GM23338 (cell line): ENCODE results near the gene FMO1. TPM values are rescaled to one million over a fixed set of nuclear protein-coding genes. Genes with fewer than 3 reads are reported as not detected.
A peak's percentile ranks its signal among the peaks of the same experiment; 100 is the strongest.

ENCODE experiments used
- ATAC-seq: fragments of 200-7000 bp; cut with Tn5 transposase; 3 replicates; pipeline ENCODE4 v1.9.1; 2020
- DNase-seq: peaks from one replicate; pipeline ENCODE4 v3.0.0-alpha.2; 2015; ENCODE audit warnings: low spot score
- H2AFZ ChIP-seq: fragments of 200-600 bp; sonication (generic); 2 replicates; pipeline ENCODE4 v1.8.0; 2016; ENCODE audit warnings: antibody characterized with exemption, mild to moderate bottlenecking, moderate library complexity
- H3F3A ChIP-seq: fragments of 200-600 bp; sonication (generic); replicated peaks from 2 replicates; pipeline ENCODE4 v1.8.0; 2017; ENCODE audit warnings: antibody characterized with exemption, mixed run types, low read depth
- H3K27ac ChIP-seq: fragments of 200-600 bp; sonication (generic); 2 replicates; pipeline ENCODE4 v1.6.1; 2016; ENCODE audit warnings: low read depth
- H3K27me3 ChIP-seq: fragments of 200-600 bp; sonication (generic); 2 replicates; pipeline ENCODE4 v1.8.0; 2016; ENCODE audit warnings: mild to moderate bottlenecking, mixed run types, moderate library complexity; ENCODE audit not compliant: insufficient read depth
- H3K36me3 ChIP-seq: fragments of 200-600 bp; sonication (generic); 2 replicates; pipeline ENCODE4 v1.8.0; 2016; ENCODE audit warnings: mild to moderate bottlenecking; ENCODE audit not compliant: insufficient read depth
- H3K4me1 ChIP-seq: fragments of 200-600 bp; sonication (generic); 2 replicates; pipeline ENCODE4 v1.8.0; 2016; ENCODE audit warnings: mild to moderate bottlenecking, moderate library complexity; ENCODE audit not compliant: insufficient read depth
- H3K4me2 ChIP-seq: fragments of 200-600 bp; sonication (generic); 2 replicates; pipeline ENCODE4 v1.7.1; 2017; ENCODE audit warnings: mixed run types
- H3K4me3 ChIP-seq: fragments of 200-600 bp; sonication (generic); 2 replicates; pipeline ENCODE4 v1.6.1; 2016; ENCODE audit warnings: mixed run types
- H3K79me2 ChIP-seq: fragments of 200-600 bp; sonication (generic); replicated peaks from 2 replicates; pipeline ENCODE4 v1.8.0; 2017; ENCODE audit warnings: mild to moderate bottlenecking; ENCODE audit not compliant: insufficient read depth
- H3K9me2 ChIP-seq: fragments of 200-600 bp; sonication (generic); 2 replicates; pipeline ENCODE4 v1.8.0; 2017; ENCODE audit not compliant: insufficient read depth
- H4K20me1 ChIP-seq: fragments of 200-600 bp; sonication (generic); replicated peaks from 2 replicates; pipeline ENCODE4 v1.8.0; 2017; ENCODE audit warnings: mild to moderate bottlenecking; ENCODE audit not compliant: insufficient read depth
- H3K27ac Mint-ChIP-seq: 2 replicates; pipeline ENCODE4 v1.8.0; 2020; ENCODE audit warnings: inconsistent platforms, mild to moderate bottlenecking, moderate library complexity, mixed read lengths
- H3K27me3 Mint-ChIP-seq: 3 replicates; pipeline ENCODE4 v1.8.0; 2022; ENCODE audit warnings: low read depth, mild to moderate bottlenecking, moderate library complexity, mixed read lengths, inconsistent platforms; ENCODE audit not compliant: insufficient read depth, poor library complexity
- H3K36me3 Mint-ChIP-seq: 3 replicates; pipeline ENCODE4 v1.8.0; 2021; ENCODE audit warnings: low read depth, mild to moderate bottlenecking, inconsistent platforms, moderate library complexity, mixed read lengths
- H3K4me1 Mint-ChIP-seq: 3 replicates; pipeline ENCODE4 v1.8.0; 2020; ENCODE audit warnings: mild to moderate bottlenecking, inconsistent platforms, mixed read lengths
- H3K4me3 Mint-ChIP-seq: 3 replicates; pipeline ENCODE4 v1.8.0; 2021; ENCODE audit warnings: moderate library complexity, mild to moderate bottlenecking, inconsistent platforms, mixed read lengths
- H3K9me3 Mint-ChIP-seq: 3 replicates; pipeline ENCODE4 v1.8.0; 2020; ENCODE audit warnings: moderate library complexity, mild to moderate bottlenecking, inconsistent platforms, mixed read lengths
- EZH2 ChIP-seq: fragments of 200-600 bp; sonication (generic); IDR thresholded peaks from one replicate; pipeline ENCODE4 v1.8.0; 2017; ENCODE audit warnings: antibody characterized with exemption, mild to moderate bottlenecking, low read depth; ENCODE audit not compliant: unreplicated experiment
- EZH2phosphoT487 ChIP-seq: fragments of 200-600 bp; sonication (generic); IDR thresholded peaks from one replicate; pipeline ENCODE4 v1.8.1; 2018; ENCODE audit warnings: antibody characterized with exemption; ENCODE audit not compliant: unreplicated experiment
- NANOG ChIP-seq: IDR thresholded peaks from 2 replicates; pipeline ENCODE4 v1.6.1; 2016; ENCODE audit warnings: antibody characterized with exemption, borderline replicate concordance
- POLR2AphosphoS5 ChIP-seq: IDR thresholded peaks from 2 replicates; pipeline ENCODE4 v1.6.1; 2016; ENCODE audit warnings: antibody characterized with exemption, low read depth
- STAT1 ChIP-seq: IDR thresholded peaks from one replicate; pipeline ENCODE4 v1.6.1; 2016; ENCODE audit warnings: antibody characterized with exemption; ENCODE audit not compliant: unreplicated experiment
- ZNF331 ChIP-seq: fragments of 250-450 bp; sonication (Bioruptor Pico); IDR thresholded peaks from 2 replicates; pipeline ENCODE4 v1.5.0; 2020; ENCODE audit warnings: low read depth, mild to moderate bottlenecking, moderate library complexity
- ZNF462 ChIP-seq: fragments of 250-450 bp; sonication (Bioruptor Pico); IDR thresholded peaks from 2 replicates; pipeline ENCODE4 v1.5.0; 2020; ENCODE audit warnings: mild to moderate bottlenecking, moderate library complexity
- polyA plus RNA-seq: library from polyadenylated mRNA; unstranded; fragments of >200 nt; fragmentation: Nextera tagmentation; extraction: Ambion mirVana; gene quantifications from 2 replicates; pipeline ENCODE4 v1.2.1, GENCODE V29; 2016
- total RNA-seq: library from RNA; depleted of rRNA; stranded (reverse); fragments of >200 nt; shearing (Covaris generic); gene quantifications from 2 replicates; pipeline ENCODE4 v1.2.3, GENCODE V29; 2014
- TF ChIP-seq, protein P1 (sequence below): IDR thresholded peaks from one replicate; pipeline ENCODE4 v1.6.1; 2018; ENCODE audit warnings: antibody characterized with exemption; ENCODE audit not compliant: unreplicated experiment
- TF ChIP-seq, protein P2 (sequence below): IDR thresholded peaks from 2 replicates; pipeline ENCODE4 v1.6.1; 2016; ENCODE audit warnings: antibody characterized with exemption

The FMO1 gene
- total and polyA plus RNA-seq, 2 experiments from 2014 or later = 0.19 TPM; not detected in 1

DNA sequence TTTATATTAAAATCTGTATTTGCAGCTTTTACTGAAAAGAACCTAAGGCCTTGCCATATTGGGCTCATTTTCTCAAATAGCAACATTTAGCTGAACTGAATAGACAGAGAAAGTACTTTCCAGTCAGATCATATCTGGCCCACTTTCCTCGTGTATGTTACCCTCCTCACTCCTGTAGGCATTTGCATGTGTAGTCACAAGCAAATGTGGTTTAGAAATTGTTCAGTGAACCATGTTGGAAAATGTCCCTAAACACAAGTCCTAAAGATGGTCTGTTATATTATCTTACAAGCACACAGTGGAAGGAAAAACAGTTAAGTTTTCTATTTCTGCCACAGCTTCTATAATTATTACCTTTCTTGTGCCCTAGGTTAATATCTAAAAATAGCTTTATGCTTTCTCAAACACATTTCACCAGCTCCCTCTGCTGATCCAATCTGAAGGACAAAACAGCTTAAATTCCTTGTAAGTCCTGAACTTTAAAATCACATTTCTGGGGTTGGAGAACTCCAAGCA lies 65.1 kb downstream of the FMO1 start:
- no peak for TF ChIP-seq ZNF331 (CRISPR knock-in tag)
- no peak for TF ChIP-seq NANOG
- peaks cover 17% of the 10 kb centered on the region for H3K4me1 Mint-ChIP-seq
- 0 out of 3 replicates have a peak, but pooled peaks cover 3% of the 10 kb centered on the region for H3K36me3 Mint-ChIP-seq
- Histone ChIP-seq H3K4me2 (no peak overlapping the region), H3K27ac (no peak overlapping the region), H3K4me3 (no peak overlapping the region), H2AFZ (no peak overlapping the region), H3K79me2 (no peaks in the 10 kb centered on the region), H4K20me1 (no peaks in the 10 kb centered on the region), H3K36me3 (no peaks in the 10 kb centered on the region), H3F3A (no peaks in the 10 kb centered on the region), H3K27me3 (no peaks in the 10 kb centered on the region), H3K9me2 (peaks cover 15% of the 10 kb centered on the region), H3K4me1 (peaks cover 8% of the 10 kb centered on the region; the same call in 1 of the 2 replicates)
- no peaks in the 10 kb centered on the region for H3K27me3 Mint-ChIP-seq
- no peaks in the 10 kb centered on the region for H3K9me3 Mint-ChIP-seq
- ATAC-seq = no peak
- DNase-seq = no peak
- peak overlapping the region; percentile 57; the same call in 1 of the 2 replicates for H3K27ac Mint-ChIP-seq
- H3K4me3 Mint-ChIP-seq = no peak overlapping the region

- Mint-ChIP-seq H3K27me3 (no peaks in the 10 kb centered on the region), H3K36me3 (0 out of 3 replicates have a peak, but pooled peaks cover 4% of the 10 kb centered on the region), H3K9me3 (0 out of 3 replicates have a peak, but pooled peaks cover 2% of the 10 kb centered on the region), H3K27ac (peak within 1 kb of the TSS; percentile 90), H3K4me3 (peak within 1 kb of the TSS; percentile 67), H3K4me1 (peaks cover 17% of the 10 kb centered on the region)
- Histone ChIP-seq H3K9me2 (peaks cover 10% of the 10 kb centered on the region), H3K79me2 (no peaks in the 10 kb centered on the region), H3K36me3 (no peaks in the 10 kb centered on the region), H3F3A (no peaks in the 10 kb centered on the region), H3K4me2 (peak within 1 kb of the TSS; percentile 59), H2AFZ (no peak within 1 kb of the TSS), H4K20me1 (no peaks in the 10 kb centered on the region), H3K4me3 (peak within 1 kb of the TSS; percentile 32), H3K27ac (no peak within 1 kb of the TSS), H3K27me3 (no peaks in the 10 kb centered on the region), H3K4me1 (peaks cover 8% of the 10 kb centered on the region; the same call in 1 of the 2 replicates)
- peak; percentile 97 for DNase-seq
- ATAC-seq = peak; percentile 100
- TF ChIP-seq EZH2 = no peak
- no peak for TF ChIP-seq STAT1
- TF ChIP-seq ZNF331 (CRISPR knock-in tag) = no peak
- TF ChIP-seq, protein P1, sequence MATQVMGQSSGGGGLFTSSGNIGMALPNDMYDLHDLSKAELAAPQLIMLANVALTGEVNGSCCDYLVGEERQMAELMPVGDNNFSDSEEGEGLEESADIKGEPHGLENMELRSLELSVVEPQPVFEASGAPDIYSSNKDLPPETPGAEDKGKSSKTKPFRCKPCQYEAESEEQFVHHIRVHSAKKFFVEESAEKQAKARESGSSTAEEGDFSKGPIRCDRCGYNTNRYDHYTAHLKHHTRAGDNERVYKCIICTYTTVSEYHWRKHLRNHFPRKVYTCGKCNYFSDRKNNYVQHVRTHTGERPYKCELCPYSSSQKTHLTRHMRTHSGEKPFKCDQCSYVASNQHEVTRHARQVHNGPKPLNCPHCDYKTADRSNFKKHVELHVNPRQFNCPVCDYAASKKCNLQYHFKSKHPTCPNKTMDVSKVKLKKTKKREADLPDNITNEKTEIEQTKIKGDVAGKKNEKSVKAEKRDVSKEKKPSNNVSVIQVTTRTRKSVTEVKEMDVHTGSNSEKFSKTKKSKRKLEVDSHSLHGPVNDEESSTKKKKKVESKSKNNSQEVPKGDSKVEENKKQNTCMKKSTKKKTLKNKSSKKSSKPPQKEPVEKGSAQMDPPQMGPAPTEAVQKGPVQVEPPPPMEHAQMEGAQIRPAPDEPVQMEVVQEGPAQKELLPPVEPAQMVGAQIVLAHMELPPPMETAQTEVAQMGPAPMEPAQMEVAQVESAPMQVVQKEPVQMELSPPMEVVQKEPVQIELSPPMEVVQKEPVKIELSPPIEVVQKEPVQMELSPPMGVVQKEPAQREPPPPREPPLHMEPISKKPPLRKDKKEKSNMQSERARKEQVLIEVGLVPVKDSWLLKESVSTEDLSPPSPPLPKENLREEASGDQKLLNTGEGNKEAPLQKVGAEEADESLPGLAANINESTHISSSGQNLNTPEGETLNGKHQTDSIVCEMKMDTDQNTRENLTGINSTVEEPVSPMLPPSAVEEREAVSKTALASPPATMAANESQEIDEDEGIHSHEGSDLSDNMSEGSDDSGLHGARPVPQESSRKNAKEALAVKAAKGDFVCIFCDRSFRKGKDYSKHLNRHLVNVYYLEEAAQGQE = peak; percentile 38
- 0 out of 2 replicates have a peak, but pooled peaks have one; percentile 29 for TF ChIP-seq POLR2AphosphoS5
- peak; percentile 64; the same call in 1 of the 2 replicates for TF ChIP-seq ZNF462
- TF ChIP-seq, protein P2, sequence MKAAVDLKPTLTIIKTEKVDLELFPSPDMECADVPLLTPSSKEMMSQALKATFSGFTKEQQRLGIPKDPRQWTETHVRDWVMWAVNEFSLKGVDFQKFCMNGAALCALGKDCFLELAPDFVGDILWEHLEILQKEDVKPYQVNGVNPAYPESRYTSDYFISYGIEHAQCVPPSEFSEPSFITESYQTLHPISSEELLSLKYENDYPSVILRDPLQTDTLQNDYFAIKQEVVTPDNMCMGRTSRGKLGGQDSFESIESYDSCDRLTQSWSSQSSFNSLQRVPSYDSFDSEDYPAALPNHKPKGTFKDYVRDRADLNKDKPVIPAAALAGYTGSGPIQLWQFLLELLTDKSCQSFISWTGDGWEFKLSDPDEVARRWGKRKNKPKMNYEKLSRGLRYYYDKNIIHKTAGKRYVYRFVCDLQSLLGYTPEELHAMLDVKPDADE = no peak
- TF ChIP-seq EZH2phosphoT487 = no peak
These were observed 65.6 kb downstream of the FMO1 start, which contains the start of gene FMO4 for GRCh38 chr1:171313835-171314320. TSS of gene FMO4 (plus strand) at chr1:171314183. CDS start at chr1:171319826, 5,643 bp downstream.
